Sigmoid colon (tissue), 7 donors: ENCODE measurements around the gene EFEMP1. TPM values are rescaled to one million over a fixed set of nuclear protein-coding genes. Genes with fewer than 3 reads are reported as not detected.

ENCODE experiments used
- DNase-seq: peaks from one replicate; pipeline ENCODE4 v3.0.0-alpha.2; 2019
- H3K27ac ChIP-seq, 4 donors: fragments of 200-600 bp; sonication (generic); one replicate each; pipeline ENCODE4 v1.5.1; 2016 to 2019; ENCODE audit warnings: mild to moderate bottlenecking in 1 of 4
- H3K27me3 ChIP-seq, 3 donors: fragments of 200-600 bp; sonication (generic); one replicate each; pipeline ENCODE4 v1.5.1; 2019; ENCODE audit warnings: mild to moderate bottlenecking in 1 of 3
- H3K36me3 ChIP-seq, 4 donors: fragments of 200-600 bp; sonication (generic); one replicate each; pipeline ENCODE4 v1.5.1; 2016 to 2019
- H3K4me1 ChIP-seq, 4 donors: fragments of 200-600 bp; sonication (generic); one replicate each; pipeline ENCODE4 v1.5.1; 2017 to 2019
- H3K4me3 ChIP-seq, 4 donors: fragments of 200-600 bp; sonication (generic); one replicate each; pipeline ENCODE4 v1.5.1; 2017 to 2019; ENCODE audit warnings: mild to moderate bottlenecking in 2 of 4, moderate library complexity in 1 of 4
- H3K9me3 ChIP-seq, 4 donors: fragments of 200-600 bp in 3 of 4; sonication (generic) in 3 of 4; one replicate each; pipeline versions ENCODE4 v1.5.1 to v1.6.1; 2013 to 2019
- CTCF ChIP-seq, 4 experiments: fragments of 450-650 bp in 3 of 4; fragments of 200-600 bp in 1 of 4; IDR thresholded peaks; one replicate each; pipeline ENCODE4 v1.5.1; 2016 to 2019; ENCODE audit warnings: antibody characterized with exemption in 4 of 4, mild to moderate bottlenecking in 3 of 4, moderate library complexity in 2 of 4
- EP300 ChIP-seq, 4 donors: sonication (generic); formaldehyde crosslinking; IDR thresholded peaks; one replicate each; pipeline ENCODE4 v1.6.1; 2017; ENCODE audit warnings: antibody characterized with exemption in 4 of 4
- POLR2A ChIP-seq, 2 donors: fragments of 450-650 bp; IDR thresholded peaks; one replicate each; pipeline ENCODE4 v1.6.1; 2016; ENCODE audit warnings: antibody characterized with exemption in 2 of 2, mild to moderate bottlenecking in 2 of 2, moderate library complexity in 2 of 2
- POLR2AphosphoS5 ChIP-seq, 4 donors: sonication (generic); formaldehyde crosslinking; IDR thresholded peaks; one replicate each; pipeline ENCODE4 v1.6.1; 2017; ENCODE audit warnings: antibody characterized with exemption in 4 of 4
- WGBS, 2 donors: extraction: QIAGEN DNeasy Blood & Tissue Kit; methylation state at CpG; one replicate each; pipeline ENCODE4 v1.1.7; 2013; 5-methylcytosine and 5-hydroxymethylcytosine counted together
- intact Hi-C: fragments of 100-400 bp; cut with DNase I; formaldehyde crosslinking; loops from one replicate; pipeline ENCODE4 v1.15.1; 2023
- polyA plus RNA-seq, 3 donors: library from polyadenylated mRNA; stranded (reverse); fragments of 200-250 nt; gene quantifications; one replicate each; pipeline ENCODE4 v1.2.3, GENCODE V29; 2013
- total RNA-seq, 4 donors: library from RNA; depleted of rRNA; stranded (reverse); fragments of >200 nt; gene quantifications; one replicate each; pipeline ENCODE4 v1.1.0, GENCODE V29; 2016
- donor health status: healthy with polysubstance abuse.
- donor health status: Bipolar disorder and iron deficiency.
- donor health status: healthy.

EFEMP1 gene
- total and polyA plus RNA-seq, 7 donors = 5.3 to 111 (median 37.7) TPM

GRCh38 chr2:55946793-55947192, 23.2 kb upstream of the EFEMP1 start:
- no peak overlapping the region for H3K4me3 ChIP-seq

GRCh38 chr2:55943466-55943865, 19.9 kb upstream of the EFEMP1 start:
- no peaks in the 10 kb centered on the region for H3K9me3 ChIP-seq
- TF ChIP-seq POLR2AphosphoS5 (IDR thresholded peaks at IDR 0.05) (no peak), POLR2A (IDR thresholded peaks at IDR 0.05) (no peak), CTCF (IDR thresholded peaks at IDR 0.05) (no peak), EP300 (IDR thresholded peaks at IDR 0.05) (no peak)
- H3K27ac ChIP-seq = no peak overlapping the region
- H3K27me3 ChIP-seq = no peaks in the 10 kb centered on the region
- no peak for DNase-seq
- no peaks in the 10 kb centered on the region for H3K4me1 ChIP-seq
- intact Hi-C loops = no loop called here
- 85% methylated on average over 1 of the region's 1 CpG for WGBS, 2 donors
- no peak overlapping the region for H3K4me3 ChIP-seq
- no peaks in the 10 kb centered on the region for H3K36me3 ChIP-seq

More at GRCh38 chr2:55946793-55947192, 23.2 kb upstream of the EFEMP1 start:
- no peak for DNase-seq
- Histone ChIP-seq H3K27ac (no peak overlapping the region), H3K36me3 (no peaks in the 10 kb centered on the region), H3K27me3 (no peaks in the 10 kb centered on the region), H3K9me3 (no peaks in the 10 kb centered on the region), H3K4me1 (no peaks in the 10 kb centered on the region)
- WGBS, 2 donors = 95 to 96% methylated on average over 1 of the region's 1 CpG
- intact Hi-C loops = no loop called here
- TF ChIP-seq EP300 (IDR thresholded peaks at IDR 0.05) (no peak), CTCF (IDR thresholded peaks at IDR 0.05) (no peak), POLR2A (IDR thresholded peaks at IDR 0.05) (no peak), POLR2AphosphoS5 (IDR thresholded peaks at IDR 0.05) (no peak)

- 59 to 60% methylated on average over 3 of the region's 3 CpGs for WGBS, 2 donors
- intact Hi-C loops = no loop called here
- no peak for TF ChIP-seq EP300 (IDR thresholded peaks at IDR 0.05)
- no peaks in the 10 kb centered on the region for H3K36me3 ChIP-seq
- no peaks in the 10 kb centered on the region for H3K27me3 ChIP-seq
- H3K4me1 ChIP-seq = no peaks in the 10 kb centered on the region
- H3K4me3 ChIP-seq = no peak overlapping the region
- DNase-seq = no peak
- H3K9me3 ChIP-seq = no peaks in the 10 kb centered on the region
- no peak overlapping the region for H3K27ac ChIP-seq
Measured at GRCh38 chr2:55936351-55936750, 12.8 kb upstream of the EFEMP1 start.

GRCh38 chr2:55934337-55934736, 10.8 kb upstream of the EFEMP1 start:
- intact Hi-C loops = no loop called here
- Histone ChIP-seq H3K4me3 (no peak overlapping the region), H3K4me1 (no peaks in the 10 kb centered on the region), H3K9me3 (no peaks in the 10 kb centered on the region), H3K27me3 (no peaks in the 10 kb centered on the region), H3K36me3 (no peaks in the 10 kb centered on the region), H3K27ac (no peak overlapping the region)
- no peak for DNase-seq
- TF ChIP-seq CTCF (IDR thresholded peaks at IDR 0.05) = no peak
- TF ChIP-seq EP300 (IDR thresholded peaks at IDR 0.05) = no peak
- no peak for TF ChIP-seq POLR2A (IDR thresholded peaks at IDR 0.05)
- no peak for TF ChIP-seq POLR2AphosphoS5 (IDR thresholded peaks at IDR 0.05)
- 34 to 67% methylated on average over 2 of the region's 2 CpGs for WGBS, 2 donors

- H3K4me3 ChIP-seq = no peak overlapping the region
- WGBS, 2 donors = 65 to 80% methylated on average over 3 of the region's 3 CpGs
Measured at GRCh38 chr2:55932843-55933242, 9.3 kb upstream of the EFEMP1 start.

More at GRCh38 chr2:55932843-55933242, 9.3 kb upstream of the EFEMP1 start:
- H3K36me3 ChIP-seq = no peaks in the 10 kb centered on the region
- H3K9me3 ChIP-seq = no peaks in the 10 kb centered on the region
- TF ChIP-seq POLR2AphosphoS5 (IDR thresholded peaks at IDR 0.05) (no peak), CTCF (IDR thresholded peaks at IDR 0.05) (no peak), EP300 (IDR thresholded peaks at IDR 0.05) (no peak), POLR2A (IDR thresholded peaks at IDR 0.05) (no peak)
- H3K27me3 ChIP-seq = no peaks in the 10 kb centered on the region
- intact Hi-C loops = no loop called here
- DNase-seq = no peak
- no peak overlapping the region for H3K27ac ChIP-seq
- no peaks in the 10 kb centered on the region for H3K4me1 ChIP-seq
